Measurements from ENCODE around the gene SAC3D1. TPM values are rescaled to one million over a fixed set of nuclear protein-coding genes. Genes with fewer than 3 reads are reported as not detected.
"Not testable (repeated sequence)": the region's sequence is repeated elsewhere in the genome, so short reads cannot be mapped to it uniquely, and the experiment has no call there.

The SAC3D1 gene
- total and polyA plus RNA-seq, 8 donors, result 3.5 to 7.3 (median 4.7) TPM

DNA sequence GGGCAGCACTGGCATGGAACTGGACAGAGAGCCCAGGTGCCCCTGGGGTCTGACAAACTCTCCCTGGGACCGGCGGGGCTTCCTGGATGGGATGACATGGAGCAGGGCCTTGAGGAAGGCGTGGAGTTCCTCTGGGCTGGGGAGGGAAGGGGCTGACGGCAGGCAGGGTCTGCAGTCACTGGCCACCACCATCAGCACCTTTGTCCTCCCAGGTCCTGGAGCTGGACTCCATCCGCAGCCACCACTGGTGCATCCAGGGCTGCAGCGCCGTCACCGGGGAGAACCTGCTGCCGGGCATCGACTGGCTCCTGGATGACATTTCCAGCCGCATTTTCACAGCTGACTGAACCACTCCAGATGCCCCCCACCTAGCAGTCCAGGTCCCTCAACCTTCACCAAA lies 19.5 kb upstream of the SAC3D1 start:
- no peak for DNase-seq
- ATAC-seq, result no peak
- WGBS, 2 donors, result 92 to 95% methylated on average over 9 to 11 of the region's 11 CpGs
- Histone ChIP-seq H3K4me3 (no peak overlapping the region), H3K4me1 (no peaks in the 10 kb centered on the region), H3K9me3 (no peaks in the 10 kb centered on the region), H3K27me3 (no peaks in the 10 kb centered on the region), H3K36me3 (no peaks in the 10 kb centered on the region), H3K27ac (no peak overlapping the region)
- TF ChIP-seq, protein P1, sequence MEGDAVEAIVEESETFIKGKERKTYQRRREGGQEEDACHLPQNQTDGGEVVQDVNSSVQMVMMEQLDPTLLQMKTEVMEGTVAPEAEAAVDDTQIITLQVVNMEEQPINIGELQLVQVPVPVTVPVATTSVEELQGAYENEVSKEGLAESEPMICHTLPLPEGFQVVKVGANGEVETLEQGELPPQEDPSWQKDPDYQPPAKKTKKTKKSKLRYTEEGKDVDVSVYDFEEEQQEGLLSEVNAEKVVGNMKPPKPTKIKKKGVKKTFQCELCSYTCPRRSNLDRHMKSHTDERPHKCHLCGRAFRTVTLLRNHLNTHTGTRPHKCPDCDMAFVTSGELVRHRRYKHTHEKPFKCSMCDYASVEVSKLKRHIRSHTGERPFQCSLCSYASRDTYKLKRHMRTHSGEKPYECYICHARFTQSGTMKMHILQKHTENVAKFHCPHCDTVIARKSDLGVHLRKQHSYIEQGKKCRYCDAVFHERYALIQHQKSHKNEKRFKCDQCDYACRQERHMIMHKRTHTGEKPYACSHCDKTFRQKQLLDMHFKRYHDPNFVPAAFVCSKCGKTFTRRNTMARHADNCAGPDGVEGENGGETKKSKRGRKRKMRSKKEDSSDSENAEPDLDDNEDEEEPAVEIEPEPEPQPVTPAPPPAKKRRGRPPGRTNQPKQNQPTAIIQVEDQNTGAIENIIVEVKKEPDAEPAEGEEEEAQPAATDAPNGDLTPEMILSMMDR (IDR thresholded peaks at IDR 0.05), result no peak
- intact Hi-C loops (cut with DNase I), result no loop called here
- no peak for FAIRE-seq

DNA sequence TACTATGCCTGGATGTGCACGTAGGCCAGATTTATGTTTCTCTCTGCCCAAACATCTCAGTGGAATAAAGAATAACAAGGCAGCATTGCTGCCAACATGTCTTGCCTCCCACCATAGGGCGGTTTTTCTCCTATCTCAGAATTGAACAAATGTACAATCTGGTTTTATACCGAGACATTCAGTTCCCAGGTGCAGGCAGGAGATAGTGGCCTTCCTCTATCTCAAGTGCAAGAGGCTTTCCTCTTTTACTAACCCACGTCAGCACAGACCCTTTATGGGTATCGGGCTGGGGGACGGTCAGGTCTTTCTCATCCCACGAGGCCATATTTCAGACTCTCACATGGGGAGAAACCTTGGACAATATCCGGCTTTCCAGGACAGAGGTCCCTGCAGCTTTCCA lies 17.5 kb upstream of the SAC3D1 start:
- H3K4me1 ChIP-seq; DNase-seq; H3K27me3 ChIP-seq; ATAC-seq; FAIRE-seq; H3K27ac ChIP-seq; H3K36me3 ChIP-seq; intact Hi-C loops (cut with DNase I); H3K4me3 ChIP-seq; H3K9me3 ChIP-seq: not testable (repeated sequence)
- WGBS, 2 donors, result 66 to 67% methylated on average over 8 of the region's 8 CpGs

DNA sequence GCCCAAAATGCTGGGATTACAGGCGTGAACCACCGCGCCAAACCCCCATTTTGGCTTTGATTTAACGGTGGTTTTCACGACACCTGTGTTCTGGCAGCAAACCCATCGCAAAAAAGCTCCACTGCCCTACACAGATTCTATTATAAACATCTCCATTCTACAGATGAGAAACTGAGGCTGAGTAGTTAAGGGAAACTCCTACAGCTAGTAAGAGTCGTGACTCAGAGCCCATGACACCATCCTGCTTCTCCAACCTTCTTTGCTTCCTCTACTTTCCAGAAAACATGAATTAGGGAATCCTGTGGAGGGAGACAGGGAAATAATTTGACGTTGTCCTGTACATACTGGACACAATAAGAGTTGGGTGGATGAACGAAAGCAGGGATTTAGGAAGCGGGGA lies 14.2 kb upstream of the SAC3D1 start:
- FAIRE-seq, result no peak
- no peaks in the 10 kb centered on the region for H3K27me3 ChIP-seq
- intact Hi-C loops (cut with DNase I), result no loop called here

DNA sequence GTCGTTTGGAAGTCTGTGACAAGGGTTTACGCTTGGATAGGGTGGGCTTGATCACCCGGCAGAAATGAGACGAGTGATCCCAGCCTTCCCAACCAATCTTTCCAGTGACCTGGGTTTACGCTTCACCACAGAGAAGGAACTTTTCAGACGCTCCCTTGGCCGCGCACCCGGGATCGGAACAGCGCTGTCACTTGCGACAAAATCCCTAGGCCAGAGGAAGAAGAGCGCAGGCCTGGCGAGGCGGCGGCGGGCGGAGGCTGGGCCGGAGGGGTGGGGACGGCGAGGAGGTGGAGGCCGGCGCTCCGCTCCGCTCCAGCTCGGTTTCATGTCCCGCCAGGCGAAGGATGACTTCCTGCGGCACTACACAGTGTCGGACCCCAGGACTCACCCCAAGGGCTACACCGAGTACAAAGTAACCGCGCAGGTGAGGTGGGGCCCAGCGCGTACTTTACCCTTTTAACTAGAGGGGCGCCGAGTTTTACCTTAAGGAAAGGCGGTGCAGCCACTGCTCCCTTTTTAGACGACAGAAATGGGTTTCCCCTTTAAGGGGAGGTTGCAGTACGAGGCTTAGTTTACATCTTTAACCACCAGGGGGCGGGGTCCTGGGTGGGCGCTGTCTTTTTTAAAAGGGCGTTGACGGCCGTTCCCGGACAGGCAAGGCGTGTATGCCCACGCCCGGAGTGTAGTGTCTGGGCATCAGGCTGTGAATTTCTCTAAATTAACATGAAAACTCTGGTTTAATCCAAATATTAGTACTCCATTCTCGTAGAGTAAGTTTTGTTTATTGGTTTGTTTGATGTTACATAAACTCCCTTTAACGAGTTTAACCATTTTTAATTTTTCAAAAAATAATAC lies 13.6 kb upstream of the SAC3D1 start, which contains the start of gene SNX15:
TSS of gene SNX15 (plus strand) at position 227 of the 855 bp plus-strand sequence. CDS start at position 326, 99 bp downstream.
- H3K36me3 ChIP-seq, result no peaks in the 10 kb centered on the region
- no peak for FAIRE-seq

More for the DNA sequence above, 14.2 kb upstream of the SAC3D1 start:
- H3K9me3 ChIP-seq, result no peaks in the 10 kb centered on the region
- H3K4me1 ChIP-seq, result peaks cover 0 to 12% (median 8%) of the 10 kb centered on the region in 3 donors
- ATAC-seq, result no peak
- H3K36me3 ChIP-seq, result no peaks in the 10 kb centered on the region
- H3K27ac ChIP-seq, result peak overlapping the region in 2 of 4 donors; percentile 66 to 87
- no peak for DNase-seq
- 52% methylated on average over 10 of the region's 10 CpGs for WGBS, 2 donors
- TF ChIP-seq, protein P1 (IDR thresholded peaks at IDR 0.05), result no peak
- H3K4me3 ChIP-seq, result peak overlapping the region in 3 of 4 donors; percentile 23 to 70 (median 50)

DNA sequence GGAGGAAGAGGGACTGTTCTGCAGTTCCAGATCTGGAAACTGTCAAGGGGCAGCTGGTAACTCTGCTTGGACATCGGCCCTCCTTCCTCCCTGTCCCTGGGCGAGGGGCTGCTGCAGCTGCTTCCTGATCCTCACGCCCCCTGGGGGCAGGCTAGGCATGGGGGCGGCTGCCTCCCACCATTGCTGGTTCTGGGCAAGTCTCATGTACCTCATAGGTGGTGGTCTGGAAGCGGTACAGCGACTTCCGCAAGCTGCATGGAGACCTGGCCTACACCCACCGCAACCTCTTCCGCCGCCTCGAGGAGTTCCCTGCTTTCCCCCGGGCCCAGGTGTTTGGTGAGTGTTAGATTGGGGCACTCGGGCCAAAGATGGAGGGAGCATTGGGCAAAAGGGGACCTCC lies 8.8 kb upstream of the SAC3D1 start:
- 81 to 90% methylated on average over 13 of the region's 13 CpGs for WGBS, 2 donors
- H3K27ac ChIP-seq, result no peak overlapping the region
- no peaks in the 10 kb centered on the region for H3K9me3 ChIP-seq
- no peak for DNase-seq
- intact Hi-C loops (cut with DNase I), result no loop called here
- no peaks in the 10 kb centered on the region for H3K27me3 ChIP-seq
- no peak for ATAC-seq
- H3K36me3 ChIP-seq, result peaks cover 0 to 15% (median 0%) of the 10 kb centered on the region in 3 donors
- FAIRE-seq, result no peak
- TF ChIP-seq, protein P1 (IDR thresholded peaks at IDR 0.05), result no peak
- no peak overlapping the region for H3K4me3 ChIP-seq
- H3K4me1 ChIP-seq, result peaks cover 0 to 14% (median 3%) of the 10 kb centered on the region in 3 donors

More for the DNA sequence above, 13.6 kb upstream of the SAC3D1 start, which contains the start of gene SNX15:
- Histone ChIP-seq H3K4me3 (peak within 1 kb of the TSS; percentile 16 to 70 (median 36)), H3K27ac (peak within 1 kb of the TSS; percentile 66 to 87 (median 86)), H3K27me3 (no peaks in the 10 kb centered on the region), H3K9me3 (no peaks in the 10 kb centered on the region), H3K4me1 (peaks cover 0 to 12% (median 8%) of the 10 kb centered on the region in 3 donors)
- ATAC-seq (peak; percentile 96 to 98 (median 98)), DNase-seq (peak; percentile 91 to 96 (median 92))
- TF ChIP-seq, protein P1 (IDR thresholded peaks at IDR 0.05), result peak; percentile 24 to 85 (median 82)
- 0 to 1% methylated on average over 51 of the region's 51 CpGs for WGBS, 2 donors
- intact Hi-C loops (cut with DNase I), result no loop called here

All from pancreas (tissue), 10 donors.